HepG2 (cell line): Measurements from ENCODE around the gene DLG2. TPM values are rescaled to one million over a fixed set of nuclear protein-coding genes. Genes with fewer than 3 reads are reported as not detected.
"Not testable (repeated sequence)": the region's sequence is repeated elsewhere in the genome, so short reads cannot be mapped to it uniquely, and the experiment has no call there.

Source experiments
- ATAC-seq: fragments of 200-7000 bp; cut with Tn5 transposase; 3 replicates; pipeline ENCODE4 v1.9.1; 2020; ENCODE audit warnings: mild to moderate bottlenecking, moderate library complexity
- BruUV-seq: library from RNA; stranded (reverse); fragments of 400-500 nt; replicated peaks from 2 replicates; lab custom pipeline; 2021; lab: Mats Ljungman, UMichigan
- CTCF ChIA-PET: fragments of 300-600 bp; formaldehyde crosslinking; extraction: SDS; loops from one replicate; lab custom pipeline; 2021; ENCODE audit warnings: low total read pairs, inconsistent platforms, low intra/inter-chr PET ratio; lab: Yijun Ruan, JAX
- POLR2A ChIA-PET: fragments of 350-600 bp; sonication (Branson Sonifier 250); formaldehyde crosslinking; loops from one replicate; lab custom pipeline; 2020; ENCODE audit warnings: antibody characterized with exemption, inconsistent platforms; lab: Yijun Ruan, JAX
- DNase-seq: peaks from one replicate; pipeline ENCODE4 v3.0.0-alpha.2; 2015; ENCODE audit warnings: low spot score
- FAIRE-seq: peaks from 3 replicates; lab custom pipeline; 2011; peaks lifted over from hg19 to GRCh38; lab: Jason Lieb, UNC
- H2AFZ ChIP-seq: one replicate; pipeline ENCODE4 v1.6.1; 2011; ENCODE audit warnings: low read length, inconsistent platforms
- H3K27ac ChIP-seq: fragments of 300-600 bp; 3 replicates; pipeline ENCODE4 v1.8.0; 2011; ENCODE audit warnings: mixed run types, mild to moderate bottlenecking, mixed read lengths, low read length, inconsistent platforms; ENCODE audit not compliant: insufficient read depth; ENCODE audit errors: extremely low read length
- H3K27me3 ChIP-seq, 2 experiments: fragments of 200-600 bp in 1 of 2; 2 replicates in 1 of 2; 3 replicates in 1 of 2; pipeline versions ENCODE4 v1.6.0 to v1.8.0; 2011; ENCODE audit warnings: low read length in 2 of 2, mild to moderate bottlenecking in 2 of 2, moderate library complexity in 2 of 2, inconsistent platforms in 1 of 2; ENCODE audit not compliant: insufficient read depth in 2 of 2, control insufficient read depth in 1 of 2
- H3K36me3 ChIP-seq, 2 experiments: fragments of 200-600 bp in 1 of 2; replicated peaks in 1 of 2; 2 replicates in 1 of 2; 3 replicates in 1 of 2; pipeline versions ENCODE4 v1.5.1 to v1.8.0; 2011; ENCODE audit warnings: low read length in 2 of 2, inconsistent platforms in 1 of 2; ENCODE audit not compliant: insufficient read depth in 2 of 2, control insufficient read depth in 1 of 2
- H3K4me1 ChIP-seq: 2 replicates; pipeline ENCODE4 v1.5.1; 2012; ENCODE audit warnings: low read length, inconsistent platforms; ENCODE audit not compliant: insufficient read depth
- H3K4me2 ChIP-seq: 2 replicates; pipeline ENCODE4 v1.6.0; 2011; ENCODE audit warnings: low read depth, low read length, inconsistent platforms
- H3K4me3 ChIP-seq, 3 experiments: fragments of 200-600 bp in 1 of 3; sonication (generic), shearing (Covaris generic) in 1 of 3; replicated peaks in 1 of 3; 2 replicates each; pipeline ENCODE4 v1.5.1; 2011 to 2016; ENCODE audit warnings: low read length in 3 of 3, inconsistent platforms in 2 of 3, low read depth in 2 of 3, mild to moderate bottlenecking in 2 of 3, control low read depth in 1 of 3, mixed read lengths in 1 of 3; ENCODE audit not compliant: insufficient read depth in 1 of 3
- H3K79me2 ChIP-seq: one replicate; pipeline ENCODE4 v1.6.1; 2011; ENCODE audit warnings: low read length, inconsistent platforms; ENCODE audit not compliant: insufficient read depth
- H3K9ac ChIP-seq: 2 replicates; pipeline ENCODE4 v1.6.0; 2011; ENCODE audit warnings: mild to moderate bottlenecking, low read depth, low read length, inconsistent platforms; ENCODE audit not compliant: insufficient read depth
- H3K9me3 ChIP-seq: 2 replicates; pipeline ENCODE4 v1.5.1; 2012; ENCODE audit warnings: mild to moderate bottlenecking, low read length
- H4K20me1 ChIP-seq: 2 replicates; pipeline ENCODE4 v1.6.0; 2011; ENCODE audit warnings: inconsistent platforms, mild to moderate bottlenecking, low read length, moderate library complexity; ENCODE audit not compliant: insufficient read depth
- NFE2L2 ChIP-seq: fragments of 150-350 bp; IDR thresholded peaks from 2 replicates; pipeline ENCODE4 v1.6.1; 2014; ENCODE audit warnings: low read length
- SMARCC2 ChIP-seq: fragments of 450-650 bp; IDR thresholded peaks from 2 replicates; pipeline ENCODE4 v1.6.1; 2017; ENCODE audit warnings: antibody characterized with exemption, mild to moderate bottlenecking
- ZNF101 ChIP-seq: sonication (generic); formaldehyde crosslinking; IDR thresholded peaks from 2 replicates; pipeline ENCODE4 v1.4.0; 2020; ENCODE audit warnings: mild to moderate bottlenecking, low read depth, missing genetic modification reagents, borderline replicate concordance
- ZNF260 ChIP-seq: sonication (generic); formaldehyde crosslinking; IDR thresholded peaks from 2 replicates; pipeline ENCODE4 v1.4.0; 2020; ENCODE audit warnings: missing genetic modification reagents, low read depth, mild to moderate bottlenecking, borderline replicate concordance
- ZNF263 ChIP-seq: sonication (generic); formaldehyde crosslinking; IDR thresholded peaks from 2 replicates; pipeline ENCODE4 v1.4.0; 2020; ENCODE audit warnings: missing genetic modification reagents
- ZNF782 ChIP-seq: sonication (generic); formaldehyde crosslinking; IDR thresholded peaks from 2 replicates; pipeline ENCODE4 v1.4.0; 2020; ENCODE audit warnings: missing genetic modification reagents, mild to moderate bottlenecking, borderline replicate concordance
- WGBS: methylation state at CpG from one replicate; pipeline ENCODE4 v1.1.6; 2017; ENCODE audit warnings: low lambda C conversion rate; 5-methylcytosine and 5-hydroxymethylcytosine counted together
- in situ Hi-C: cut with HindIII; loops from 2 replicates; pipeline ENCODE4 v1.10.0; 2017; ENCODE audit warnings: low pct_unique_long_range_greater_than_20kb; ENCODE audit not compliant: extremely low pct_ligation_motif_present
- intact Hi-C: fragments of 100-400 bp; cut with micrococcal nuclease; formaldehyde crosslinking; loops from one replicate; pipeline ENCODE4 v1.10.0; 2022; ENCODE audit not compliant: unreplicated experiment
- polyA plus RNA-seq, 8 experiments: library from polyadenylated mRNA; depleted of rRNA in 3 of 8; stranded (reverse) in 7 of 8; unstranded in 1 of 8; fragments of >200 nt; fragmentation: Illumina TruSeq in 4 of 8; extraction: Trizol in 4 of 8; gene quantifications; 2 replicates each; pipeline versions ENCODE4 v1.2.1 to v1.2.3, GENCODE V29; 2011 to 2016; ENCODE audit warnings: low read depth in 4 of 8, missing spikeins in 1 of 8, mixed read lengths in 1 of 8; ENCODE audit not compliant: insufficient read depth in 1 of 8
- total RNA-seq, 5 experiments: library from RNA; depleted of rRNA; stranded (reverse); fragments of >200 nt; fragmentation: Illumina TruSeq; extraction: Trizol; gene quantifications; 2 replicates each; pipeline ENCODE4 v1.2.3, GENCODE V29; 2016; ENCODE audit warnings: low read depth in 1 of 5
- TF ChIP-seq, protein P1 (sequence below): IDR thresholded peaks from 2 replicates; pipeline ENCODE4 v1.6.1; 2016; ENCODE audit warnings: low read depth, control low read depth

The DLG2 gene
- total and polyA plus RNA-seq, 2 of the 13 experiments (the other 11 are each of a cell fraction or from before 2014, with no cell fraction given) = 0.46 to 1.0 TPM

DNA sequence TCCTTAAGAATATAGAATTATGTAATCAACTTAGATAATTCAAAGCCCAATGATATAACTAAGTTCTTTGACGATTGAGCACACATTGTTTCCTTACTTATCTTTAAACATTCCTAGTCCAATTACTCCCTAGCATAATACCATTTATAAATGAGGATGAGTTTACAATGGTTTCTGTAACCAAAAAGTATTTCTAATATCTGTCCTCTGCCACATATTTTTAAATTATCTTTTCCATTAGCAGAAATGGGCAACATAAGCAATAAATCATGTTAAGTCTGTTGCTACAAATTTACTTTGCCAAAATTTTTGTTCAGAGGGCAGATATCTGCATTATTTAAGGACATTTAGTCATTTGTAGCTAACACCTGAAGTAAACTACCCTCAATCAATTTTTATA is 31.0 kb upstream of the DLG2 start:
- no peak for DNase-seq
- Histone ChIP-seq H3K9me3 (no peaks in the 10 kb centered on the region), H3K27me3 (no peaks in the 10 kb centered on the region; a peak in 1 of 5 replicates), H3K4me3 (no peak overlapping the region), H3K9ac (no peak overlapping the region)
- POLR2A ChIA-PET = interaction anchor here (10.0 kb wide), 1 partner anchor 9 kb away, joined by 112 read pairs; the partner anchor contains the start of gene TMEM126A
- no peak for FAIRE-seq
- ATAC-seq = no peak
- no peak for TF ChIP-seq ZNF260 (CRISPR knock-in tag)
- TF ChIP-seq, protein P1, sequence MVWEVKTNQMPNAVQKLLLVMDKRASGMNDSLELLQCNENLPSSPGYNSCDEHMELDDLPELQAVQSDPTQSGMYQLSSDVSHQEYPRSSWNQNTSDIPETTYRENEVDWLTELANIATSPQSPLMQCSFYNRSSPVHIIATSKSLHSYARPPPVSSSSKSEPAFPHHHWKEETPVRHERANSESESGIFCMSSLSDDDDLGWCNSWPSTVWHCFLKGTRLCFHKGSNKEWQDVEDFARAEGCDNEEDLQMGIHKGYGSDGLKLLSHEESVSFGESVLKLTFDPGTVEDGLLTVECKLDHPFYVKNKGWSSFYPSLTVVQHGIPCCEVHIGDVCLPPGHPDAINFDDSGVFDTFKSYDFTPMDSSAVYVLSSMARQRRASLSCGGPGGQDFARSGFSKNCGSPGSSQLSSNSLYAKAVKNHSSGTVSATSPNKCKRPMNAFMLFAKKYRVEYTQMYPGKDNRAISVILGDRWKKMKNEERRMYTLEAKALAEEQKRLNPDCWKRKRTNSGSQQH (CRISPR knock-in tag) = no peak
- no peak for TF ChIP-seq ZNF101 (CRISPR knock-in tag)
- TF ChIP-seq, all 625 proteins: peak for 0
- in situ Hi-C loops (no loop called here), intact Hi-C loops (no loop called here)
- H2AFZ ChIP-seq = no peak overlapping the region
- 97% methylated on average over 1 of the region's 1 CpG for WGBS
- BruUV-seq = no TSS peak
- H3K27ac ChIP-seq = no peak overlapping the region
- peaks cover 39% of the 10 kb centered on the region for H3K4me1 ChIP-seq
- CTCF ChIA-PET = no interaction called here
- H3K79me2 ChIP-seq = peaks cover 54% of the 10 kb centered on the region
- H3K36me3 ChIP-seq = peaks cover 0 to 20% of the 10 kb centered on the region in 2 experiments; a peak in 1 of 5 replicates
- peaks cover 21% of the 10 kb centered on the region for H4K20me1 ChIP-seq
- no peak overlapping the region for H3K4me2 ChIP-seq

GRCh38 chr11:85656777-85657176 is 29.6 kb upstream of the DLG2 start:
- H3K27ac ChIP-seq = no peak overlapping the region
- no peak for TF ChIP-seq ZNF782
- TF ChIP-seq ZNF263 = no peak
- no peak for TF ChIP-seq SMARCC2
- TF ChIP-seq NFE2L2 = no peak
- TF ChIP-seq, all 625 proteins: peak for 0
- peaks cover 7% of the 10 kb centered on the region for H4K20me1 ChIP-seq
- H3K27me3 ChIP-seq = no peaks in the 10 kb centered on the region
- ATAC-seq = no peak
- no peaks in the 10 kb centered on the region for H3K9me3 ChIP-seq
- no peak for FAIRE-seq
- H3K9ac ChIP-seq = no peak overlapping the region
- no TSS peak for BruUV-seq
- CTCF ChIA-PET = no interaction called here
- peaks cover 40% of the 10 kb centered on the region for H3K79me2 ChIP-seq
- no peak overlapping the region for H3K4me3 ChIP-seq
- POLR2A ChIA-PET = interaction anchor here (10.0 kb wide), 1 partner anchor 7 kb away, joined by 112 read pairs; the partner anchor contains the start of gene TMEM126A
- peaks cover 39% of the 10 kb centered on the region for H3K4me1 ChIP-seq
- H2AFZ ChIP-seq = no peak overlapping the region
- H3K36me3 ChIP-seq = peaks cover 0 to 20% of the 10 kb centered on the region in 2 experiments; a peak in 1 of 5 replicates
- DNase-seq = no peak
- no peak overlapping the region for H3K4me2 ChIP-seq
- WGBS = 98% methylated on average over 1 of the region's 1 CpG
- in situ Hi-C loops (no loop called here), intact Hi-C loops (no loop called here)

DNA sequence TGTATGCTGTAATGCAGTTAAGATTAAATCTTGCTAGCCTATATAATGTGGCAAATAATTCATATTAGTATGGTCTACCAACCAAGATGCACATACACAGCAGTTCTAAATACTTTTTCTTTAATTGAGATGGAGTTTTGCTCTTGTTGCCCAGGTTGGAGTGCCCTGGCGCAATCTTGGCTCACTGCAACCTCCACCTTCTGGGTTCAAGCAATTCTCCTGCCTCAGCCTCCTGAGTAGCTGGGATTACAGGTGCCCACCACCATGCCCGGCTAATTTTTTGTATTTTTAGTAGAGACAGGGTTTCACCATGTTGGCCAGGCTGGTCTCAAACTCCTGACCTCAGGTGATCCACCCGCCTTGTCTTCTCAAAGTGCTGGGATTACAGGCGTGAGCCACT is 27.2 kb upstream of the DLG2 start:
- Histone ChIP-seq H3K4me1 (peaks cover 21% of the 10 kb centered on the region), H3K79me2 (peaks cover 21% of the 10 kb centered on the region), H3K36me3 (peaks cover 0 to 20% of the 10 kb centered on the region in 2 experiments; a peak in 2 of 5 replicates)
- in situ Hi-C loops, H3K9me3 ChIP-seq, BruUV-seq, DNase-seq, H3K4me3 ChIP-seq, H3K9ac ChIP-seq, H3K27me3 ChIP-seq, CTCF ChIA-PET, H4K20me1 ChIP-seq, H3K4me2 ChIP-seq, intact Hi-C loops, ATAC-seq, FAIRE-seq, H3K27ac ChIP-seq, H2AFZ ChIP-seq: not testable (repeated sequence)
- WGBS = 96% methylated on average over 4 of the region's 4 CpGs
- POLR2A ChIA-PET = interaction anchor here (1.0 to 1.5 kb wide), 2 partner anchors 9 to 11 kb away, joined by 4 to 7 read pairs; partner anchors contain the start of gene CREBZF
